Neuronal stem cell (in vitro differentiated cells): ENCODE measurements around the gene EPDR1. TPM values are rescaled to one million over a fixed set of nuclear protein-coding genes. Genes with fewer than 3 reads are reported as not detected.

Experiments
- DNase-seq: peaks from one replicate; pipeline ENCODE4 v3.0.0-alpha.2; 2013; ENCODE audit warnings: low spot score
- H2AFZ ChIP-seq: one replicate; pipeline ENCODE4 v1.6.1; 2013; ENCODE audit warnings: mild to moderate bottlenecking, low read length, inconsistent platforms
- H2AK5ac ChIP-seq: 2 replicates; pipeline ENCODE4 v1.6.1; 2013; ENCODE audit warnings: low read depth, mild to moderate bottlenecking, inconsistent platforms, low read length, moderate library complexity, mixed read lengths
- H2BK120ac ChIP-seq: 2 replicates; pipeline ENCODE4 v1.6.1; 2013; ENCODE audit warnings: low read depth, mild to moderate bottlenecking, inconsistent platforms, low read length, moderate library complexity, mixed read lengths
- H2BK12ac ChIP-seq: one replicate; pipeline ENCODE4 v1.6.1; 2013; ENCODE audit warnings: low read length, inconsistent platforms
- H2BK15ac ChIP-seq: 2 replicates; pipeline ENCODE4 v1.6.1; 2013; ENCODE audit warnings: mild to moderate bottlenecking, low read length, inconsistent platforms, mixed read lengths
- H2BK5ac ChIP-seq: one replicate; pipeline ENCODE4 v1.6.1; 2013; ENCODE audit warnings: inconsistent platforms, mild to moderate bottlenecking, low read length, moderate library complexity
- H3K14ac ChIP-seq: one replicate; pipeline ENCODE4 v1.6.1; 2013; ENCODE audit warnings: low read length, inconsistent platforms
- H3K18ac ChIP-seq: 2 replicates; pipeline ENCODE4 v1.6.1; 2013; ENCODE audit warnings: low read length, inconsistent platforms
- H3K23ac ChIP-seq: 2 replicates; pipeline ENCODE4 v1.6.1; 2013; ENCODE audit warnings: low read depth, mild to moderate bottlenecking, mixed read lengths, low read length, inconsistent platforms; ENCODE audit not compliant: poor library complexity
- H3K27ac ChIP-seq: replicated peaks from 3 replicates; pipeline ENCODE4 v1.5.1; 2013; ENCODE audit warnings: low read length, inconsistent platforms
- H3K27me3 ChIP-seq, 3 experiments: 2 replicates each; pipeline ENCODE4 v1.6.1; 2013; ENCODE audit warnings: low read length in 3 of 3, mild to moderate bottlenecking in 2 of 3, inconsistent platforms in 1 of 3, low read depth in 1 of 3, mixed read lengths in 1 of 3, moderate library complexity in 1 of 3; ENCODE audit not compliant: control insufficient read depth in 3 of 3, insufficient read depth in 3 of 3
- H3K36me3 ChIP-seq, 2 donors: replicated peaks in 1 of 2; 2 replicates each; pipeline ENCODE4 v1.6.1; 2013; ENCODE audit warnings: low read length in 2 of 2; ENCODE audit not compliant: control insufficient read depth in 2 of 2, insufficient read depth in 2 of 2
- H3K4ac ChIP-seq: 2 replicates; pipeline ENCODE4 v1.6.1; 2013; ENCODE audit warnings: inconsistent platforms, mild to moderate bottlenecking, low read length, moderate library complexity
- H3K4me1 ChIP-seq, 2 donors: 1 replicate in 1 of 2; 2 replicates in 1 of 2; pipeline ENCODE4 v1.6.1; 2013; ENCODE audit warnings: low read length in 2 of 2, low read depth in 1 of 2; ENCODE audit not compliant: control insufficient read depth in 2 of 2, insufficient read depth in 1 of 2
- H3K4me2 ChIP-seq: one replicate; pipeline ENCODE4 v1.6.1; 2013; ENCODE audit warnings: mild to moderate bottlenecking, low read length, inconsistent platforms; ENCODE audit not compliant: insufficient read depth, poor library complexity, severe bottlenecking
- H3K4me3 ChIP-seq, 2 donors: 2 replicates each; pipeline ENCODE4 v1.5.1; 2013; ENCODE audit warnings: low read length in 2 of 2, mild to moderate bottlenecking in 2 of 2, inconsistent platforms in 1 of 2, moderate library complexity in 1 of 2
- H3K79me1 ChIP-seq: one replicate; pipeline ENCODE4 v1.6.1; 2013; ENCODE audit warnings: low read depth, mild to moderate bottlenecking, inconsistent platforms, low read length, moderate library complexity
- H3K9ac ChIP-seq: one replicate; pipeline ENCODE4 v1.6.1; 2013; ENCODE audit warnings: mild to moderate bottlenecking, low read depth, low read length, inconsistent platforms; ENCODE audit not compliant: poor library complexity
- H3K9me3 ChIP-seq, 2 donors: replicated peaks in 1 of 2; 2 replicates each; pipeline versions ENCODE3 to v1.6.1; 2013; ENCODE audit warnings: low read length in 2 of 2, mild to moderate bottlenecking in 2 of 2, inconsistent platforms in 1 of 2, low read depth in 1 of 2, mixed read lengths in 1 of 2, moderate library complexity in 1 of 2; ENCODE audit not compliant: control insufficient read depth in 2 of 2, insufficient read depth in 1 of 2
- H4K8ac ChIP-seq: one replicate; pipeline ENCODE4 v1.6.1; 2013; ENCODE audit warnings: low read depth, mild to moderate bottlenecking, inconsistent platforms, low read length, moderate library complexity
- H4K91ac ChIP-seq: one replicate; pipeline ENCODE4 v1.6.1; 2013; ENCODE audit warnings: low read length, low read depth, mild to moderate bottlenecking, inconsistent platforms; ENCODE audit not compliant: poor library complexity
- WGBS, 2 donors: extraction: QIAGEN DNeasy Blood & Tissue Kit; methylation state at CpG; one replicate each; pipeline ENCODE4 v1.1.7; 2013; ENCODE audit warnings: missing lambda C conversion rate in 2 of 2, mixed read lengths in 1 of 2; ENCODE audit not compliant: insufficient read length in 2 of 2, insufficient replicate concordance in 1 of 2; ENCODE audit errors: extremely low coverage in 2 of 2; 5-methylcytosine and 5-hydroxymethylcytosine counted together
- polyA plus RNA-seq, 2 experiments: library from polyadenylated mRNA; stranded (reverse); fragments of 200-250 nt; gene quantifications; one replicate each; pipeline ENCODE4 v1.2.3, GENCODE V29; 2013

EPDR1 gene
- 5.7 TPM for polyA plus RNA-seq (2013, experiment 1 of 2)
- 5.4 TPM for polyA plus RNA-seq (2013, experiment 2 of 2)

DNA sequence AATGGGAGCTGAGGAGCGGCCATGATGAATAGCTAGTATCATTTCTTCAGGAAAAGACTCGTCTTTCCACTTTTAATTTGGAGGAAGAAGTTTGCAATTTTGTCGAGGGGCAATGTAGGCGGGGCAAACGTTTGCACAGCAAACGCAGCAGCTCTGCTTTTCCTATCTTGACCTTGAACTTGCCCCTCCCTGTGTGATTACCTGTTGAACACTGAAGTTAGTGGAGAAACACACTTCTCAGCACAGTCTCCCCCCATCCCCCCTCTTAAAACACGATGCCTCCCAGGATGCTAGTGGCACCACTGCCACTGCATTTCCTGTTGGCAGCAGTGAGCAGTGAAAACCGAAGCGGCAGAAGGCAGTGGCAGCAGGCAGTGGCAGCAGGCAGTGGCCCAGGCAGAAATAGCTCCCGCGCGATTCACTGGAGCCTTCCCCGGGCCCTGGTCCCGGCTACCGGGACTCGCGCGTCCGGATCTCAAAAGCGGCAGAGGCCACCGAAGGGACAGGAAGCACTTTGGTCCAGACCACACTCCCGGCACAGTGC, at the start of gene EPDR1:
Gene EPDR1, plus strand, starts transcription at position 336 of the 544 bp plus-strand sequence. CDS start 300 bp downstream, outside the sequence.
- peak within 1 kb of the TSS; percentile 19 for H3K23ac ChIP-seq

GRCh38 chr7:37882086-37882485, 38.4 kb upstream of the EPDR1 start:
- Histone ChIP-seq H3K4me3 (no peak overlapping the region), H2BK120ac (no peak overlapping the region), H4K8ac (no peak overlapping the region), H3K36me3 (no peaks in the 10 kb centered on the region), H2BK12ac (no peak overlapping the region), H3K18ac (no peak overlapping the region), H3K9me3 (no peaks in the 10 kb centered on the region), H3K14ac (no peak overlapping the region), H2AFZ (no peak overlapping the region), H3K79me1 (no peaks in the 10 kb centered on the region), H2BK15ac (no peak overlapping the region), H3K4ac (no peak overlapping the region), H3K27ac (no peak overlapping the region), H2AK5ac (no peak overlapping the region), H3K4me2 (no peak overlapping the region), H4K91ac (no peak overlapping the region), H3K27me3 (no peaks in the 10 kb centered on the region), H3K4me1 (no peaks in the 10 kb centered on the region), H3K9ac (no peak overlapping the region), H3K23ac (no peak overlapping the region), H2BK5ac (no peak overlapping the region)
- WGBS, 2 donors = no CpG with 5 or more reads among the region's 6 CpGs
- no peak for DNase-seq

More for the DNA sequence above, at the start of gene EPDR1:
- Histone ChIP-seq H3K18ac (peak within 1 kb of the TSS; percentile 94), H2BK5ac (no peak within 1 kb of the TSS), H2BK12ac (no peak within 1 kb of the TSS), H3K4me3 (peak within 1 kb of the TSS; percentile 56 to 85), H3K27ac (no peak within 1 kb of the TSS), H3K14ac (peak within 1 kb of the TSS; percentile 74), H2AFZ (peak within 1 kb of the TSS; percentile 97), H4K91ac (no peak within 1 kb of the TSS), H2BK15ac (peak within 1 kb of the TSS; percentile 86), H3K4me2 (peak within 1 kb of the TSS; percentile 95), H3K9ac (peak within 1 kb of the TSS; percentile 91), H3K9me3 (peaks cover 1 to 4% of the 10 kb centered on the region in 2 donors), H3K79me1 (no peaks in the 10 kb centered on the region), H3K27me3 (peaks cover 6 to 67% (median 35%) of the 10 kb centered on the region in 3 experiments), H3K4me1 (peaks cover 0 to 8% of the 10 kb centered on the region in 2 donors), H3K36me3 (no peaks in the 10 kb centered on the region), H4K8ac (no peak within 1 kb of the TSS), H2BK120ac (no peak within 1 kb of the TSS), H2AK5ac (no peak within 1 kb of the TSS), H3K4ac (no peak within 1 kb of the TSS)
- no peak for DNase-seq
- WGBS, 2 donors = no CpG with 5 or more reads among the region's 22 CpGs

- Histone ChIP-seq H3K18ac (no peak overlapping the region), H4K8ac (no peak overlapping the region)
These were observed 27.1 kb upstream of the EPDR1 start for GRCh38 chr7:37893359-37893758.

DNA sequence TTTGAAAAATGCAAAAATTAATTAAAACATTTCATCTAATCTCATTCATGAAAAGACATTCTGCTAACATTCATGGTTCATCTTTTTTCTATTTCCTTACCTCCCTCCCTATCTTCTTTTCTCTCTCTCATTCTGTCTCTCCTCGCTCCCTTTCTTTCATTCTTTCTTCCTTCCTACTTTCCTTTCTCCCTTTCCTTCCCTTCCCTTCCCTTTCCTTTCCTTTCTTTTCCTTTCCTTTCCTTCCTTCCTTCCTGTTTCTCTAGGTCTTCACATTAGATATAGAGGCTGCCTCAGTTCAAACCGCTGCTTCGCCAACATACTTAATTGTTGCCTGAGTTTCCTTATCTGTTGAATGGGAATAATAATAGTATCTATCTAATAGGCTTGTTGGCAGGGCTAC, 25.8 kb upstream of the EPDR1 start:
- H2AFZ ChIP-seq = no peak overlapping the region
- H4K91ac ChIP-seq = no peak overlapping the region
- no peak overlapping the region for H3K4ac ChIP-seq
- no peaks in the 10 kb centered on the region for H3K4me1 ChIP-seq
- H2AK5ac ChIP-seq = no peak overlapping the region
- no peak overlapping the region for H3K27ac ChIP-seq
- no peaks in the 10 kb centered on the region for H3K27me3 ChIP-seq
- no peaks in the 10 kb centered on the region for H3K36me3 ChIP-seq
- H3K14ac ChIP-seq = no peak overlapping the region
- no peak for DNase-seq
- H2BK12ac ChIP-seq = no peak overlapping the region
- no peaks in the 10 kb centered on the region for H3K9me3 ChIP-seq
- H2BK5ac ChIP-seq = no peak overlapping the region
- no peak overlapping the region for H3K4me2 ChIP-seq
- H2BK120ac ChIP-seq = no peak overlapping the region
- no peak overlapping the region for H3K4me3 ChIP-seq
- no peak overlapping the region for H3K9ac ChIP-seq
- H3K79me1 ChIP-seq = no peaks in the 10 kb centered on the region
- no peak overlapping the region for H3K23ac ChIP-seq
- no peak overlapping the region for H3K18ac ChIP-seq
- no peak overlapping the region for H4K8ac ChIP-seq
- WGBS, 2 donors = no CpG with 5 or more reads among the region's 3 CpGs
- no peak overlapping the region for H2BK15ac ChIP-seq

More at GRCh38 chr7:37893359-37893758, 27.1 kb upstream of the EPDR1 start:
- H4K91ac ChIP-seq = no peak overlapping the region
- H2BK15ac ChIP-seq = no peak overlapping the region
- no peak overlapping the region for H2AK5ac ChIP-seq
- no peaks in the 10 kb centered on the region for H3K79me1 ChIP-seq
- H3K9ac ChIP-seq = no peak overlapping the region
- no peak overlapping the region for H2BK120ac ChIP-seq
- H3K27ac ChIP-seq = no peak overlapping the region
- no peak overlapping the region for H3K4me3 ChIP-seq
- H3K4me1 ChIP-seq = no peaks in the 10 kb centered on the region
- H2BK5ac ChIP-seq = no peak overlapping the region
- H3K27me3 ChIP-seq = no peaks in the 10 kb centered on the region
- H3K14ac ChIP-seq = no peak overlapping the region
- H2AFZ ChIP-seq = no peak overlapping the region
- no peaks in the 10 kb centered on the region for H3K9me3 ChIP-seq
- no peak overlapping the region for H3K23ac ChIP-seq
- no peak overlapping the region for H3K4me2 ChIP-seq
- DNase-seq = no peak
- no peak overlapping the region for H3K4ac ChIP-seq
- H3K36me3 ChIP-seq = no peaks in the 10 kb centered on the region
- no peak overlapping the region for H2BK12ac ChIP-seq
